ENCODE measurements around the gene VTI1A. TPM values are rescaled to one million over a fixed set of nuclear protein-coding genes. Genes with fewer than 3 reads are reported as not detected.
"Not testable (repeated sequence)": the region's sequence is repeated elsewhere in the genome, so short reads cannot be mapped to it uniquely, and the experiment has no call there.

Gene VTI1A
- total RNA-seq, 1 donor from 2014 or later: 48.5 TPM

DNA sequence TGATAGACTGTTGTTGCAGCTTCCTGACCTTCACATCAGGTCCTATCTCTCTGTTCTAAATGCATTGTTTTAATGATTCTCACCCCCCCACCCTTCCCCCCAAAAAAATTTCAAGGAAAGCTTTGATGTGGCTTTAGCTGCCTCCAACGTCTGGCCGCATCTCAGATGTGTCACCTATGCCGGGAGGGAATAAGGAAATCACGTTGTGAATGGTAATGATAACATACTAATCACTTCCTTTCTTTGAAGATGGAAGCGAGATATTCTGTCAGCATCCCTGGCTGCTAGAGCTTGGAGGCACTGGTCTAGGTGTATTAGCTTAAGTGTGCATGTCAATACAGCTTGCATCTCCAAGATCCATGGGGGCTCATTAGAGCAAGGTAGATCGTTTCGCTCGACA is 89.6 kb downstream of the VTI1A start:
- intact Hi-C loops (cut with micrococcal nuclease): loop anchor here (10.0 kb wide), 1 partner anchor 1318 kb away; the partner anchor contains the start of genes DCLRE1A and NHLRC2

DNA sequence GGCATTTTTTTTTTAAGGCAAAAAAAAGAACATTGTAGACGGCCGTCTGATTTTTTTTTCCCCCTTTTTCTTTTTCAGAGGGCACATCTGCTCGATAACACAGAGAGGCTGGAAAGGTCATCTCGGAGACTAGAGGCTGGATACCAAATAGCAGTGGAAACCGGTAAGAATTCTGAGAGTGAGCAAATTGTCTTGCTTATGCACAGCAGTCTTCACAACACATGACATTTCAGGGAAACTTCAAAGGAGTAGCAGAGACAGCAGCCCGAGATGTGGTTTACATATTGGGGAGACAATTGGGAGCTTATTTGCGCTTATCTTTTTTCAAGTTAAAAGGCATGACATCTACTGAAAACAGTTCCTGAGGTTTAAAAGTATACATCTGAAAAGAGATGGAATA is 91.2 kb downstream of the VTI1A start:
- intact Hi-C loops (cut with micrococcal nuclease): loop anchor here (10.0 kb wide), 1 partner anchor 1317 kb away; the partner anchor contains the start of genes DCLRE1A and NHLRC2

GRCh38 chr10:112539340-112539739 is 92.3 kb downstream of the VTI1A start:
- intact Hi-C loops (cut with micrococcal nuclease): loop anchor here (10.0 kb wide), 1 partner anchor 1315 kb away; the partner anchor contains the start of genes DCLRE1A and NHLRC2

DNA sequence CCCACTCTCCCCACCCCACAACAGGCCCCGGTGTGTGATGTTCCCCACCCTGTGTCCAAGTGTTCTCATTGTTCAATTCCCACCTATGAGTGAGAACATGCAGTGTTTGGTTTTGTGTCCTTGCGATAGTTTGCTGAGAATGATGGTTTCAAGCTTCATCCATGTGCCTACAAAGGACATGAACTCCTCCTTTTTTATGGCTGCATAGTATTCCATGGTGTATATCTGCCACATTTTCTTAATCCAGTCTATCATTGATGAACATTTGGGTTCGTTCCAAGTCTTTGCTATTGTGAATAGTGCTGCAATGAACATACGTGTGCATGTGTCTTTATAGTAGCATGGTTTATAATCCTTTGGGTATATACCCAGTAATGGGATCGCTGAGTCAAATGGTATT is 95.8 kb downstream of the VTI1A start:
- intact Hi-C loops (cut with micrococcal nuclease): not testable (repeated sequence)

GRCh38 chr10:112546474-112546873 is 99.5 kb downstream of the VTI1A start:
- intact Hi-C loops (cut with micrococcal nuclease): no loop called here

DNA sequence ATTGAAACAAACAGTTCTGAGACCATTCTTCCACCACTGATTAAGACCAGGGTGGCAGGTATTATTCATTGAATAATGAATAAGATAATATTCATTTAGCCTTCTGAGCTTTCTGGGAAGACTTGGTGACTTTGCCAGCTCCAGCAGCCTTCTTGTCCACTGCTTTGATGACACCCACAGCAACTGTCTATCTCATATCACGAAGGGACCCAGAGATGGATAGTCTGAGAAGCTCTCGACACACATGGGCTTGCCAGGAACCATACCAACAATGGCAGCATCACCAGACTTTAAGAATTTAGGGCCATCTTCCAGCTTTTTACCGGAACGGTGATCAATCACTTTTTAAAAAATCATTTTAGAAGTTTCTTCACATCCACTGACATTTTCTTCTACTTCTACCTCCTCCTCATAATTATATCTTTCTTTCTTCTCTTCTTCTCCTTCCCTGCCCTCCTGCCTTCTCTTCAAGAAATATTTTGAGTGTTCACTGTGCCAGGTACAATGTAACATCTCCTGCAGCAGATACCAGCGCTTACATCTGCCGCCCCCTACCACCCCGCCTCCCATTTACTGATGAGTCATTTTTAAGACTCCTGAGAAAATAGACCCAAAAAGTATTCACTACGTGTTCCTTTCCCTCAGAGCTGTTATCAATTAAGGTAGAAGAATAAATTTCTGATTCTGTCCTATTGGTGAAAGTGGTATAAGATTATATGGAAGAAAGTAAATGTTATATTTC is 101.7 kb downstream of the VTI1A start:
- intact Hi-C loops (cut with micrococcal nuclease): no loop called here

DNA sequence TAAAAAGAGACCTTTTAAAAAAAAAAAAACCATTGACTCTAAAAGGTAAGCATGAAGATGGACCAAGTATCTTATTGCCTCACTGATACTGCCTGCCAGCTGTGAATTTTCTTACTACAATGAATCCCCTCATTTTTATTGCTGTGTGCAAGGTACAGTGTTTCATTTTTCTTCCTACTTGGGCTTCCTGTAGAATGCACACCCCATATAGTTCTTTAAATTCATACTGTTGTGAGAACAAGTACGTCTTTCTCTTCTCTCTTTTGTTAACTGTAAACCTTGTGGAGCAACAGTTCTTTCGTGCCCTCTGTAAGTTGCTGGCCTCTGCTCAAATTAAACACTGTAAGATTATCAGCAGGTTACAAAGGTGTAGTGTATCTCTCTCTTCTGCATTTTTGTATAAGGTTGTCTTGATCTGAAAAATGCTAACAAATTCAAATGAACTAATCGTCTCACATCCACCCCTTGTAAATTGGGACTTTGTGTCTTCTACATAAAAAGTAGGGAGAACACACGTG is 105.6 kb downstream of the VTI1A start:
- intact Hi-C loops (cut with micrococcal nuclease): no loop called here

GRCh38 chr10:112553315-112553714 is 106.3 kb downstream of the VTI1A start:
- intact Hi-C loops (cut with micrococcal nuclease): no loop called here

- intact Hi-C loops (cut with micrococcal nuclease): no loop called here
Measured at GRCh38 chr10:112554263-112554662, 107.2 kb downstream of the VTI1A start.

DNA sequence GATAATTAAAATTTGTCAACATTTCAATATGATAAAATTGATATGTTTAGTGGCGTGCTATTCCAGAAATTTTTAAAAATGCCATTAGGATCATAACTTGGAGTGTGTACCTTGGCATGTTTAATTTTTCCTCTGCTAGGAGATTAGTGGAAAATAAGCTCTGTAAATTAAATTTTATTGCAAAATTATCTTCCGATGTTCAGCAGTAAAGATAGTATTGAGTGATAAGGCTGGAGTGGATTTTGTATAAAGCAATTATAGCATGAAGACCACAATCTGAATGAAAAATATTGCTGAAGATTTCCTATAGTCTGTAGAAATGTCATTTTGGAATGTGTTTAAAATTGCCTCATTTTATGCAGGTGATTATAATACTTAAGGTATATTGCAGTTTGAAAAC is 110.2 kb downstream of the VTI1A start:
- intact Hi-C loops (cut with micrococcal nuclease): no loop called here

- intact Hi-C loops (cut with micrococcal nuclease): no loop called here
Measured at GRCh38 chr10:112558476-112559142, 111.6 kb downstream of the VTI1A start.

DNA sequence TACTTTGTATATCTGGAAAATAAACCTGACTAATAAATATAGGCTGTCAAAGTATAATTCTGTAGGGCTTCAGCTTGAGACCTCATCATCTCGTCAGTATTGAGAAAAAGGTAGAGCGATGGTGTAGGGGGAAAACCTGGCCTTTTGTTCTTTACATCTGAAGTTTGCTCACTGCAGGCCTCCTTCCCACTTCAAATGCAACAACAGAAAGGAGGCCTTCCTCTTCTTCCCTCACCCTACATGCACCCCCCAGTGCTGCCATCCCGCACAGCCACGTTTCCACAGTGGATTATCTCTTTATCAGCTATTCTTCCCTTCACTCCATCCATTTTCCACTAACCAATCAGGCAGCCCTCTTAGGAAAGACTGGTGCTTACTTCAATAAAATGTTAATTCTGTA is 112.3 kb downstream of the VTI1A start:
- intact Hi-C loops (cut with micrococcal nuclease): no loop called here

DNA sequence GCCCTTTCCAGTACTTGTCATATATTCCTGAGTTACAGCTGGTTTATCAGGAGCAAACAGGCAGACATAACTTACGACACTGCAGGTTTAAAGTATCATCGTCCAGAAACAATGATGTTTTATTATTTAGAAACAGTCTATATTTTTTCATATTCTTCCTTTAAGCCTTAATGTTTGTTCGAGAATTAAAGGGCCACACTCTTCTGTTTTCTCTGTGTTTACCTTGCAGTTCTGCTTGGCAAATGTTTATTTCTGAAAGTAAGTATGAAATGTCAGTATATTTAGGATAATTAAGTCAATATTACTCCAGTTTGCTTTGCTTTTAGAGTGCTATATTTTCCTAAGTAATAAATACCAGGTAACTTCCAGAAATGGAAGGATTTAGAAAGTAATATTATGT is 115.1 kb downstream of the VTI1A start:
- intact Hi-C loops (cut with micrococcal nuclease): loop anchor here (10.0 kb wide), 1 partner anchor 1003 kb away; no protein-coding TSS in a partner anchor

GRCh38 chr10:112562809-112563663 is 116.0 kb downstream of the VTI1A start:
- intact Hi-C loops (cut with micrococcal nuclease): loop anchor here (10.0 kb wide), 1 partner anchor 1002 kb away; no protein-coding TSS in a partner anchor

DNA sequence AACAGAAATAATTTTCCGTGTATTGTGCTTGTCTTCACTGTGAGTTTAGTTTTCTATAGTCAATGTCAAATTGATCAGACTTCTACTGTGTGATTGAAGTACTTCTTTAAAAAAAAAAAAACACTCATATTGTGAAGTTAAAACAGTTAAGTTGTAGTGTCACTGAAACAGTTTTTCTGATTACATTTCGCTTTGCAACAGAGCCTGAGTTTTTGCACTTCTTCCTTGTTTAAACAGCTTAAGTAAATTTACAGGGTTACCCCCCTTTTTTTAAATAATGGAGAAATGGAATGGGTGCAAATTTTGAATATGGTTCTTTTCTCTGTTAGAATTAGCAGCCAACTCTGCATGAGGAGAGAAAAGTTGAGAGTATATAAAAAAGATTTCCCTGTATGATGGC is 117.3 kb downstream of the VTI1A start:
- intact Hi-C loops (cut with micrococcal nuclease): loop anchor here (2.0 to 10.0 kb wide), 2 partner anchors 890 to 1000 kb away; no protein-coding TSS in a partner anchor

DNA sequence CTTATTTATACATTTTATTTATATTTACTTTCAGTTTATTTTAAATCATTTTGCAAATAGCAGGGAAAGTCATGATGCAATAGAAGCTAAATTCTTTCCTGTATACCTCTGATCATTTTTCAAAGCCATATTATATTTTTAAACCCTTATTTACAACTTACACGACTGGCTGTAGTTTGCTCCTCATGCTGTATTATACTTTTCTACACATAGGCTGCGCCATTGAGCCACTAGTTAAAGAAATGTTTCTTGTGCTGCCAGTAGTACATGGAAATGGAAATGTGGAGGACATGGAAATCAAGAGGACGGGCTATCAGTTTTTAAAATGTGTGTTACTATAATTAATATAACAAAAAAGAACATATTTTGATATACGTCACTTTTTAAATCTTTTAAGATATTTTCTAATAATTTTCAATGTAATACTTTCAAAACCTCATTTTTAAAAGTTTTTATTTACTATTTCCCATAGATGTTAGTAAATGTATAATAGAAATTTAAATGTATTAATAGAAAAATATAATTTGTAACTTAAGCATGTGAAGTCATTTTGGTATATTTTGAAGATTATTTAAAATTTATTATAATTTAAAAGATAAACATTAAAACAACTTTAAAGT is 118.5 kb downstream of the VTI1A start:
- intact Hi-C loops (cut with micrococcal nuclease): loop anchor here (1.0 to 10.0 kb wide), 3 partner anchors 820 to 999 kb away; no protein-coding TSS in a partner anchor

GRCh38 chr10:112570585-112570984 is 123.6 kb downstream of the VTI1A start:
- intact Hi-C loops (cut with micrococcal nuclease): no loop called here

DNA sequence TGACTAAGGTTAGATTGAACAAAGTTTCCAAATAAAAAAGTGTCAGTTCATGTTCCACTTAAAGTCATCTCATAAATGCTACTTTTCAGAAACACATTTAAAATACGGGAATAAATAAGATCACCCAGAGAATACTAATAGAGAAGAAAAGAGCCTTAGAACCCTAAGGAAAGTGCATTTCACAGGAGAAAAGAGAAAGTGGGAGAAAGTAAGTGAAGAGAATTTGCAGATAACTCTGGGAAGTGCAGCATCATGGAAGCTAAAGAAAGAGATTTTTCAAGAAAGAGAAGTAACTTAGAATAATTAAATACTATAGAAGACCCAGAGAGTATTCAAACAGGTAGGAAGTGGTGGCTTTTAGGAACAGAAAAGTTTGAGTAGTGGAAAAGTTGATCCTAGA is 132.6 kb downstream of the VTI1A start:
- intact Hi-C loops (cut with micrococcal nuclease): no loop called here

- intact Hi-C loops (cut with micrococcal nuclease): no loop called here
Measured at GRCh38 chr10:112580267-112580666, 133.3 kb downstream of the VTI1A start.

DNA sequence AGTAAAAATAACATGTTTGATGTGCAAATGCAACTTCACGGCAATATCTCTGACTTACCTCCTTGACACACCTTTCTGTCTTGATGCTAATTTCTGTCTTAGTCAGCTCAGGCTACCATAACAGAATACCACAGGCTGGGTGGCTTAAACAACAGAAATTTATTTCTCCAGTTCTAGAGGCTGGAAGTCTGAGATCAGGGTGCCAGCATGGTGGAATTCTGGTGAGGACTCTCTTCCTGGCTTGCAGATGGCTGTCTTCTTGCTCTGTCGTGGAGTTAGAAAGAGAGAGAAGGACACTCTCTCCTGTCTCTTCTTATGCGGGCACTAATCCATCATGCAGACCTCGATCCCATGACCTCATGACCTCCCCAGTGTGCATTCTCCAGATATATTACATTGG is 134.9 kb downstream of the VTI1A start:
- intact Hi-C loops (cut with micrococcal nuclease): no loop called here

All from T-helper 1 cell treated with Interleukin-12 subunit alpha and Interleukin-12 subunit beta and Interleukin-4 antibody, amounts not matched to agents 30 ng/mL and 1 ng/mL, for 36 hours (primary cell).